Measurements from ENCODE around the gene ATCAY. TPM values are rescaled to one million over a fixed set of nuclear protein-coding genes. Genes with fewer than 3 reads are reported as not detected.
A peak's percentile ranks its signal among the peaks of the same experiment; 100 is the strongest.
"Not testable (repeated sequence)": the region's sequence is repeated elsewhere in the genome, so short reads cannot be mapped to it uniquely, and the experiment has no call there.

Gene ATCAY
- total RNA-seq, 1 donor from 2014 or later = not detected

- H3K4me3 ChIP-seq = no peak within 1 kb of the TSS
- no peaks in the 10 kb centered on the region for H3K4me1 ChIP-seq
- H3K9me3 ChIP-seq = no peaks in the 10 kb centered on the region
- intact Hi-C loops (cut with DNase I) = no loop called here
- H3K36me3 ChIP-seq = no peaks in the 10 kb centered on the region
- H3K27me3 ChIP-seq = peaks cover 51% of the 10 kb centered on the region
- H3K27ac ChIP-seq = no peak within 1 kb of the TSS
- DNase-seq = no peak
- no peak for TF ChIP-seq CTCF (IDR thresholded peaks at IDR 0.05)
- peak; percentile 44 for ATAC-seq
Observed at GRCh38 chr19:3868770-3869456, 11.6 kb upstream of the ATCAY start, which contains the start of gene ZFR2. TSS of gene ZFR2 (minus strand) at chr19:3869038. CDS start at chr19:3869017, 21 bp downstream.

GRCh38 chr19:3873151-3873550 lies 7.3 kb upstream of the ATCAY start:
- H3K4me1 ChIP-seq = no peaks in the 10 kb centered on the region
- no peaks in the 10 kb centered on the region for H3K36me3 ChIP-seq

GRCh38 chr19:3874695-3875094 lies 5.8 kb upstream of the ATCAY start:
- H3K27ac ChIP-seq; H3K4me1 ChIP-seq; DNase-seq; H3K4me3 ChIP-seq; ATAC-seq; intact Hi-C loops (cut with DNase I); H3K36me3 ChIP-seq; H3K9me3 ChIP-seq: not testable (repeated sequence)
- peaks cover 37% of the 10 kb centered on the region for H3K27me3 ChIP-seq

More at GRCh38 chr19:3873151-3873550, 7.3 kb upstream of the ATCAY start:
- no peak for ATAC-seq
- no peak for DNase-seq
- TF ChIP-seq CTCF (IDR thresholded peaks at IDR 0.05) = no peak
- Histone ChIP-seq H3K9me3 (no peaks in the 10 kb centered on the region), H3K4me3 (no peak overlapping the region), H3K27ac (no peak overlapping the region), H3K27me3 (peaks cover 41% of the 10 kb centered on the region)
- intact Hi-C loops (cut with DNase I) = no loop called here

GRCh38 chr19:3879656-3880055 lies 829 bp upstream of the ATCAY start:
- DNase-seq (no peak), ATAC-seq (no peak)
- TF ChIP-seq CTCF (IDR thresholded peaks at IDR 0.05) = no peak
- intact Hi-C loops (cut with DNase I) = no loop called here
- Histone ChIP-seq H3K27me3 (peaks cover 63% of the 10 kb centered on the region), H3K36me3 (no peaks in the 10 kb centered on the region), H3K4me3 (no peak overlapping the region), H3K9me3 (no peaks in the 10 kb centered on the region), H3K27ac (no peak overlapping the region), H3K4me1 (no peaks in the 10 kb centered on the region)

- intact Hi-C loops (cut with DNase I) = no loop called here
- DNase-seq (no peak), ATAC-seq (no peak)
- Histone ChIP-seq H3K9me3 (no peaks in the 10 kb centered on the region), H3K27ac (no peak overlapping the region), H3K36me3 (no peaks in the 10 kb centered on the region), H3K27me3 (peaks cover 59% of the 10 kb centered on the region), H3K4me3 (no peak overlapping the region), H3K4me1 (no peaks in the 10 kb centered on the region)
- TF ChIP-seq CTCF (IDR thresholded peaks at IDR 0.05) = no peak
Observed at GRCh38 chr19:3881272-3882040, 971 bp downstream of the ATCAY start.

DNA sequence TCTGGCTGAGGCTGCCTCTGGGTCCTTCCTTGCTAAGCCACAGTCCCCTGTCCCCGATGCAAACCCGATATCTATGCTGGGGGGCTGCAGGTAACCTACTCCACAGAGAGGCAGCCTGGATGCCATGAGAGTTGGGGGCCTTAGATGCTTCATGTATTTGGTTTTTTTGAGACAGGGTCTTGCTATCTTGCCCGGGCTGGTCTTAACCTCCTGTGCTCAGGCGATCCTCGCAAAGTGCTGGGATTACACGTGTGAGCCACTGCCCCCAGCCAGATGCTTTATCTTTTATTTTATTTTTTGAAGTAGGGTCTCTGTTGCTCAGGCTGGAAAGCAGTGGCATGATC lies 1.5 kb downstream of the ATCAY start:
- peaks cover 59% of the 10 kb centered on the region for H3K27me3 ChIP-seq
- no peak overlapping the region for H3K4me3 ChIP-seq
- H3K4me1 ChIP-seq = no peaks in the 10 kb centered on the region
- TF ChIP-seq CTCF (IDR thresholded peaks at IDR 0.05) = no peak
- no peaks in the 10 kb centered on the region for H3K36me3 ChIP-seq
- H3K9me3 ChIP-seq = no peaks in the 10 kb centered on the region
- DNase-seq (no peak), ATAC-seq (no peak)
- intact Hi-C loops (cut with DNase I) = no loop called here
- H3K27ac ChIP-seq = no peak overlapping the region

Data from upper lobe of right lung (tissue), 1 donor.